Liver (tissue), 9 donors: ENCODE measurements around the gene KIF26B. TPM values are rescaled to one million over a fixed set of nuclear protein-coding genes. Genes with fewer than 3 reads are reported as not detected.

Source experiments
- DNase-seq: peaks from one replicate; pipeline ENCODE4 v3.0.0-alpha.2; 2017; ENCODE audit warnings: low spot score
- H3K27ac ChIP-seq, 2 donors: one replicate each; pipeline ENCODE4 v1.7.0; 2013; ENCODE audit warnings: inconsistent platforms in 2 of 2, low read length in 2 of 2, control low read depth in 1 of 2, low read depth in 1 of 2, mild to moderate bottlenecking in 1 of 2
- H3K27me3 ChIP-seq, 4 donors: one replicate each; pipeline versions ENCODE4 v1.6.1 to v1.7.0; 2013; ENCODE audit warnings: low read length in 3 of 4, inconsistent platforms in 1 of 4, mild to moderate bottlenecking in 1 of 4, moderate library complexity in 1 of 4; ENCODE audit not compliant: control insufficient read depth in 4 of 4, insufficient read depth in 4 of 4
- H3K36me3 ChIP-seq, 4 donors: one replicate each; pipeline versions ENCODE4 v1.6.1 to v1.7.0; 2013; ENCODE audit warnings: low read length in 3 of 4, mild to moderate bottlenecking in 3 of 4, low read depth in 1 of 4, moderate library complexity in 1 of 4; ENCODE audit not compliant: control insufficient read depth in 4 of 4, insufficient read depth in 3 of 4
- H3K4me1 ChIP-seq, 4 donors: one replicate each; pipeline versions ENCODE4 v1.6.1 to v1.7.0; 2013; ENCODE audit warnings: low read length in 3 of 4, mild to moderate bottlenecking in 3 of 4, moderate library complexity in 1 of 4; ENCODE audit not compliant: control insufficient read depth in 4 of 4, insufficient read depth in 4 of 4
- H3K4me3 ChIP-seq, 3 donors: one replicate each; pipeline versions ENCODE4 v1.6.1 to v1.7.0; 2013; ENCODE audit warnings: low read length in 3 of 3, control low read depth in 1 of 3, low read depth in 1 of 3, mild to moderate bottlenecking in 1 of 3
- H3K9ac ChIP-seq, 2 donors: one replicate each; pipeline ENCODE4 v1.7.0; 2013; ENCODE audit warnings: low read length in 2 of 2, mild to moderate bottlenecking in 2 of 2, moderate library complexity in 2 of 2, control low read depth in 1 of 2, low read depth in 1 of 2
- H3K9me3 ChIP-seq, 4 donors: one replicate each; pipeline versions ENCODE4 v1.6.1 to v1.7.0; 2013; ENCODE audit warnings: low read length in 3 of 4; ENCODE audit not compliant: control insufficient read depth in 4 of 4
- ATF3 ChIP-seq: IDR thresholded peaks from 2 replicates; pipeline ENCODE4 v1.6.1; 2016; ENCODE audit warnings: antibody characterized with exemption
- CTCF ChIP-seq: fragments of 150-350 bp; IDR thresholded peaks from 2 replicates; pipeline ENCODE4 v1.5.1; 2017; ENCODE audit warnings: improper control_type of control experiment, low read depth, low read length; ENCODE audit not compliant: missing input control
- EGR1 ChIP-seq, 2 donors: IDR thresholded peaks; 2 replicates each; pipeline ENCODE4 v1.6.1; 2016 to 2018; ENCODE audit warnings: antibody characterized with exemption in 2 of 2, low read depth in 2 of 2
- FOXA1 ChIP-seq: IDR thresholded peaks from 2 replicates; pipeline ENCODE4 v1.6.1; 2016; ENCODE audit warnings: antibody characterized with exemption
- FOXA2 ChIP-seq: IDR thresholded peaks from 2 replicates; pipeline ENCODE4 v1.6.1; 2016; ENCODE audit warnings: antibody characterized with exemption
- GABPA ChIP-seq, 2 donors: IDR thresholded peaks in 1 of 2; conservative IDR thresholded peaks in 1 of 2; 2 replicates each; pipeline ENCODE4 v1.6.1; 2016; ENCODE audit warnings: antibody characterized with exemption in 2 of 2, mild to moderate bottlenecking in 1 of 2, moderate library complexity in 1 of 2
- HNF4A ChIP-seq, 2 donors: conservative IDR thresholded peaks; 2 replicates each; pipeline ENCODE4 v1.6.1; 2016; ENCODE audit warnings: antibody characterized with exemption in 2 of 2, mild to moderate bottlenecking in 2 of 2
- HNF4G ChIP-seq: IDR thresholded peaks from 2 replicates; pipeline ENCODE4 v1.6.1; 2016; ENCODE audit warnings: antibody characterized with exemption
- JUND ChIP-seq, 2 donors: IDR thresholded peaks; 2 replicates each; pipeline ENCODE4 v1.6.1; 2016; ENCODE audit warnings: antibody characterized with exemption in 2 of 2
- MAX ChIP-seq: IDR thresholded peaks from 2 replicates; pipeline ENCODE4 v1.6.1; 2016; ENCODE audit warnings: antibody characterized with exemption
- NR2F2 ChIP-seq: IDR thresholded peaks from 2 replicates; pipeline ENCODE4 v1.6.1; 2016; ENCODE audit warnings: antibody characterized with exemption
- RAD21 ChIP-seq, 2 donors: IDR thresholded peaks; 2 replicates each; pipeline ENCODE4 v1.6.1; 2016; ENCODE audit warnings: antibody characterized with exemption in 2 of 2, mild to moderate bottlenecking in 2 of 2
- REST ChIP-seq: IDR thresholded peaks from 2 replicates; pipeline ENCODE4 v1.6.1; 2016; ENCODE audit warnings: antibody characterized with exemption, mild to moderate bottlenecking
- RXRA ChIP-seq, 2 donors: IDR thresholded peaks; 2 replicates each; pipeline ENCODE4 v1.6.1; 2017 to 2018; ENCODE audit warnings: antibody characterized with exemption in 2 of 2, mild to moderate bottlenecking in 1 of 2
- SP1 ChIP-seq: IDR thresholded peaks from 2 replicates; pipeline ENCODE4 v1.6.1; 2018; ENCODE audit warnings: antibody characterized with exemption, mild to moderate bottlenecking
- TAF1 ChIP-seq: conservative IDR thresholded peaks from 2 replicates; pipeline ENCODE4 v1.6.1; 2016; ENCODE audit warnings: antibody characterized with exemption, mild to moderate bottlenecking
- YY1 ChIP-seq: IDR thresholded peaks from 2 replicates; pipeline ENCODE4 v1.6.1; 2016; ENCODE audit warnings: antibody characterized with exemption, mild to moderate bottlenecking
- ZBTB33 ChIP-seq: IDR thresholded peaks from 2 replicates; pipeline ENCODE4 v1.6.1; 2016; ENCODE audit warnings: antibody characterized with exemption
- WGBS: extraction: QIAGEN DNeasy Blood & Tissue Kit; methylation state at CpG from one replicate; pipeline ENCODE4 v1.1.7; 2013; 5-methylcytosine and 5-hydroxymethylcytosine counted together
- polyA plus RNA-seq, 2 donors: library from polyadenylated mRNA; stranded (reverse) in 1 of 2; unstranded in 1 of 2; fragments of 200-250 nt in 1 of 2; fragments of >200 nt in 1 of 2; fragmentation: Nextera tagmentation in 1 of 2; extraction: Ambion mirVana in 1 of 2; gene quantifications; one replicate each; pipeline versions ENCODE4 v1.2.1 to v1.2.3, GENCODE V29; 2013 to 2015
- total RNA-seq, 2 donors: library from RNA; depleted of rRNA; stranded (reverse); fragments of >200 nt; gene quantifications; one replicate each; pipeline ENCODE4 v1.2.3, GENCODE V29; 2014
- donor health status: healthy.
- donor health status: healthy.
- donor health status: healthy.
- donor health status: healthy.
- donor health status: healthy.

KIF26B gene
- total and polyA plus RNA-seq, 4 donors = 0.10 to 1.7 (median 0.34) TPM

GRCh38 chr1:245544236-245544635 lies 389.5 kb downstream of the KIF26B start (continued):
- TF ChIP-seq ATF3 = no peak

- Histone ChIP-seq H3K36me3 (no peaks in the 10 kb centered on the region), H3K27ac (no peak overlapping the region), H3K9ac (no peak overlapping the region), H3K4me3 (no peak overlapping the region), H3K4me1 (no peaks in the 10 kb centered on the region), H3K27me3 (no peaks in the 10 kb centered on the region), H3K9me3 (no peaks in the 10 kb centered on the region)
- WGBS = 74% methylated on average over 16 of the region's 16 CpGs
- TF ChIP-seq REST (no peak), CTCF (no peak), HNF4G (no peak), RAD21 (IDR thresholded peaks at IDR 0.05) (no peak), GABPA (IDR thresholded peaks at IDR 0.05 in 1 of 2, conservative IDR thresholded peaks at IDR 0.05 in 1 of 2) (no peak), TAF1 (no peak), ZBTB33 (no peak), FOXA2 (no peak), MAX (no peak), HNF4A (conservative IDR thresholded peaks at IDR 0.05) (no peak), ATF3 (no peak), YY1 (no peak), NR2F2 (no peak), SP1 (no peak), FOXA1 (no peak), JUND (IDR thresholded peaks at IDR 0.05) (no peak), RXRA (IDR thresholded peaks at IDR 0.05) (no peak), EGR1 (IDR thresholded peaks at IDR 0.05; ENCODE audit: low read depth in 2 of 2) (no peak)
- no peak for DNase-seq
These were observed 392.1 kb downstream of the KIF26B start for GRCh38 chr1:245546875-245547274.
